Limb (tissue), 2 donors: Measurements from ENCODE around the gene SLC18A2.
"Not testable (repeated sequence)": the region's sequence is repeated elsewhere in the genome, so short reads cannot be mapped to it uniquely, and the experiment has no call there.

Experiments
- DNase-seq, 2 donors: peaks; one replicate each; pipeline ENCODE4 v3.0.0-alpha.2; 2016; ENCODE audit errors: extremely low spot score in 2 of 2

The SLC18A2 gene

GRCh38 chr10:117262291-117262902 is 21.5 kb downstream of the SLC18A2 start:
- DNase-seq: no peak

- no peak for DNase-seq
Observed at GRCh38 chr10:117262903-117263293, 22.0 kb downstream of the SLC18A2 start.

- DNase-seq: no peak
Observed at GRCh38 chr10:117264782-117265181, 23.9 kb downstream of the SLC18A2 start.

- DNase-seq: no peak
Observed at GRCh38 chr10:117266400-117266799, 25.5 kb downstream of the SLC18A2 start.

GRCh38 chr10:117266812-117267211 is 25.9 kb downstream of the SLC18A2 start:
- DNase-seq: no peak

- no peak for DNase-seq
Observed at GRCh38 chr10:117268258-117268657, 27.3 kb downstream of the SLC18A2 start.

- no peak for DNase-seq
Observed at GRCh38 chr10:117268907-117269306, 28.0 kb downstream of the SLC18A2 start.

GRCh38 chr10:117271427-117271826 is 30.5 kb downstream of the SLC18A2 start:
- DNase-seq: no peak

GRCh38 chr10:117272195-117273076 is 31.5 kb downstream of the SLC18A2 start:
- no peak for DNase-seq

- DNase-seq: no peak
Observed at GRCh38 chr10:117273980-117274379, 33.1 kb downstream of the SLC18A2 start.

GRCh38 chr10:117274509-117274908 is 33.6 kb downstream of the SLC18A2 start:
- no peak for DNase-seq

- no peak for DNase-seq
Observed at GRCh38 chr10:117275121-117275520, 34.2 kb downstream of the SLC18A2 start.

GRCh38 chr10:117277675-117278074 is 36.8 kb downstream of the SLC18A2 start:
- DNase-seq: no peak

- DNase-seq: no peak
Observed at GRCh38 chr10:117284716-117285494, 44.0 kb downstream of the SLC18A2 start.

GRCh38 chr10:117290872-117291271 is 50.0 kb downstream of the SLC18A2 start:
- not testable (repeated sequence) for DNase-seq

- no peak for DNase-seq
Observed at GRCh38 chr10:117294039-117294645, 53.2 kb downstream of the SLC18A2 start.

GRCh38 chr10:117294735-117295134 is 53.8 kb downstream of the SLC18A2 start:
- DNase-seq: no peak

GRCh38 chr10:117298219-117298618 is 57.3 kb downstream of the SLC18A2 start:
- DNase-seq: no peak

- no peak for DNase-seq
Observed at GRCh38 chr10:117299435-117299834, 58.5 kb downstream of the SLC18A2 start.

- no peak for DNase-seq
Observed at GRCh38 chr10:117300671-117301070, 59.8 kb downstream of the SLC18A2 start.

- DNase-seq: not testable (repeated sequence)
Observed at GRCh38 chr10:117303451-117303850, 62.5 kb downstream of the SLC18A2 start.

GRCh38 chr10:117306674-117307073 is 65.8 kb downstream of the SLC18A2 start:
- no peak for DNase-seq
